Umbilical cord (tissue), 1 donor: Measurements from ENCODE around the gene MID1IP1. TPM values are rescaled to one million over a fixed set of nuclear protein-coding genes. Genes with fewer than 3 reads are reported as not detected.

Experiments
- total RNA-seq: library from RNA; depleted of rRNA; stranded (reverse); fragments of >200 nt; gene quantifications from one replicate; pipeline ENCODE4 v1.2.3, GENCODE V29; 2014; ENCODE audit warnings: low replicate concordance; ENCODE audit not compliant: insufficient read depth

Gene MID1IP1
- total RNA-seq, 1 donor from 2014 or later, result 76.6 TPM

Other genes with a start within 250 kb of the MID1IP1 start
- gene TSPAN7, start 239.9 kb upstream of the MID1IP1 start, total RNA-seq, result 3.9 TPM